GM19193 (cell line): ENCODE data around the gene MTA1.

Source experiments
- POLR2A ChIP-seq: IDR thresholded peaks from 4 replicates; pipeline ENCODE4 v1.6.1; 2011; ENCODE audit not compliant: insufficient read depth, insufficient read length; ENCODE audit errors: extremely low read depth

The MTA1 gene

DNA sequence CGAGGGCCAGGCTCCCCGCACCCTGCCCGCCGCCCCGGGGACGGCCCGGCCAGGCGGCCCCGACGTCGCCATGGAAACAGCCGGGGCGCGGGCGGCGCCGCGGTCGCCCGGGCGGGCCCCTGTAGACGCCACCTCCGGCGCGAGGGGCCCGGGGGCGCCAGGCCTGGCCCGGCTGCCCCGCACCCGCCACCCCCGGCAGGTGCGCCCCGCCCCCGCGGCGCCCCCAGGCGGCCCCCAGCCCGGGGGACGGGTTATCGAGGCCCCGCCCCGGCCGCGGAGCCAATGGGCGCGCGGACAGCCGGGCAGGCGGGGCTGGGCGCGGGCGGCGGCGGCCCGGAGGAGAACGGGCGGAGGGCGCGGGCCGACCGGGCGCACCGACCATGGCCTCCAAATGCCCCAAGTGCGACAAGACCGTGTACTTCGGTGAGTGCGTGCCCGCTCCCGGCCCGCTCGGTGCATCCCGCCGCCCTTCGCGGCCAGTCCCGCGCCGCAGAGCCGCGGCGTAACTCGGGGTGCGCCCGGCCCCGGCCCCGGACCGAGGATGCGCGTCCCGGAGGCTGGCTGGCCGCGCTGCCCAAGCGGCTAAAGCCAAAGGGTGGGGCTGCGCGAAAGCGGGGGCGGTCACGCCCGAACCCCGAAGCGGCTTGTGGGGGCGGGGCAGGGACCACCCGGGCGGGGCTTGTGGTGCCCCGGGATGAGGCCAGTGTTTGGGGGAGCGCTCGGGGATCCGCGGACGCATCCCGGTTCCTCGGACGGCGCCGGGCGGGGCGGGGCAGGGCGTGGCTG lies 55.0 kb downstream of the MTA1 start, which contains the start of gene CRIP2:
Gene CRIP2 (plus strand): TSS at position 339 of the 786 bp plus-strand sequence. CDS start 42 bp downstream, at position 381.
- no peak for TF ChIP-seq POLR2A

- no peak for TF ChIP-seq POLR2A
Measured at GRCh38 chr14:105475269-105476096, 55.9 kb downstream of the MTA1 start.

- no peak for TF ChIP-seq POLR2A
Measured at GRCh38 chr14:105476097-105476830, 56.6 kb downstream of the MTA1 start.

GRCh38 chr14:105476831-105477659 lies 57.4 kb downstream of the MTA1 start:
- TF ChIP-seq POLR2A = no peak

- no peak for TF ChIP-seq POLR2A
Measured at GRCh38 chr14:105477660-105478397, 58.2 kb downstream of the MTA1 start.

- TF ChIP-seq POLR2A = no peak
Measured at GRCh38 chr14:105478398-105479251, 59.0 kb downstream of the MTA1 start.

- TF ChIP-seq POLR2A = no peak
Measured at GRCh38 chr14:105479431-105480158, 60.0 kb downstream of the MTA1 start.

DNA sequence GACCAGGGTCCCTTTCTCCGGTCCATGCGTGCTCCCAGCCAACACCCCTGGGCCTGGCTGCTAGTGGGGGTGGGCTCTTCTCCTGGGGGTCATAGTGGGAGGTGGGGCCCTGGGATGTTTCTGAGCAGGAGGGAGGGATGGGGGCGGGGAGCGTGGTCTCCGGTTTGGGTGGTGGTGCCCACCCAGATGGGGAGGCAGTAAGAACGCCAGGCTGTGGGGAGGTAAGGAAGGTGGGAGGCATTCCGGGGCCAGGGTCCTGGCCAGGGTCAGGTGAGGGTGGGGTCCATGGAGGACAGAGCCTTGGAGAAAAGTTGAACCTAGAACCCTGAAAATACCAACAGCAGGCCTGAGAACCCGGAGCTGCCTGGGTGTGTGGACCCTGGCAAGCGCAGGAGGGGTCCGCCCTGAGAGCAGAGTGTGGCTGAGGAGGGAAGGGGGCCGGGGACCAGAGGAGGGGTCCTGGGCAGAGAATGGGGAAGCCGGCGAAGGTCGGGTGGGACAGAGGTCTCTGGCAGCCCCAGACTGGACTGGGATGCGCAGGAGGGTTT lies 60.6 kb downstream of the MTA1 start:
- TF ChIP-seq POLR2A = no peak

DNA sequence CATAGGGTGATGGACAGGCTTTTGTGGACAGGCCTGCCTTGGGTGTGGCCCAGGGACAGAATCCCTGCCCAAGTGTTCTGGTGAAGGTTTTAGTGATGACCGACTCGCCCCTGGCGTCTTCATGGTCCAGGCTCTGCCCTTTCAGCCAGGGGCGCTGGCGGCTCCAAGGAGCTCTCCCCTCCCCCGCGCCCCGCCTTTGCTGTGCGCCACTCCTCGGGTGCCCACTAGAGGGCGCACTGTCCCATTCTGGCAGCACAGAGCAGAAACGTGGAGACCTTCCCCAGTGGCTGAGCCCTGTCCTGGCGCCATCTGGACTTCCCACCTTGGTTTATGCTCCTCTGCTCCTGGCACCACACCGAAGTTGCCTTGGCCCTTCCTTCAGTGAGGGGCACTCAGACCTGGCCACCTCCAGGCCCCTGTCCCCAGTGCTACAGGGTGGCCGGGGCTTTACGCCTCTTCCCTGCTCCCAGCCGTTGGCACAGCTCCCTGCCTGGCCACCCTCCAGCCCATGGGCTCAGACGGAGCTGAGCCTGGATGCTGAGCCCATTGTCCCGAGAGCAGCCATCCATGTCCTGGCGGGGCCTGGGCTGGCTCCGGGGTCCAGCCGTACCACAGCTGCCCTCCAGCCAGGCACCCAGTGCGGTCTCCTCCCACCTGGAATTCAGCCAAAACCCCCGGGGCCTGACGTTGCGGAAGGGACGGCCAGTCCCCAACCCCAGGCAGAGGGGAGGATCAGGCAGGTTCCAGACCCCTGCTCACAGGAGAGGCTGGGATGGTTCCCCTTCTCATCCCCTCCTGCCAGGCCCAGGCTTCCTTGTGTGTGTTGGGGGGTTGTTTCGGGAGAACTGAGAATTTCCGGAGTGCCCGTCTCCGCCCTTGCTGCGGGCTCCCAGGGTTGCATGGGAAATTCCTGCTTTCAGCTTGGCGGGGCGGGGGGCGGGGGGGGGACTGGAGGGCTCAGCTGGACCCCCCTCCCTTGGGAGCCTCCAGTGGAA lies 61.5 kb downstream of the MTA1 start:
- TF ChIP-seq POLR2A = no peak

DNA sequence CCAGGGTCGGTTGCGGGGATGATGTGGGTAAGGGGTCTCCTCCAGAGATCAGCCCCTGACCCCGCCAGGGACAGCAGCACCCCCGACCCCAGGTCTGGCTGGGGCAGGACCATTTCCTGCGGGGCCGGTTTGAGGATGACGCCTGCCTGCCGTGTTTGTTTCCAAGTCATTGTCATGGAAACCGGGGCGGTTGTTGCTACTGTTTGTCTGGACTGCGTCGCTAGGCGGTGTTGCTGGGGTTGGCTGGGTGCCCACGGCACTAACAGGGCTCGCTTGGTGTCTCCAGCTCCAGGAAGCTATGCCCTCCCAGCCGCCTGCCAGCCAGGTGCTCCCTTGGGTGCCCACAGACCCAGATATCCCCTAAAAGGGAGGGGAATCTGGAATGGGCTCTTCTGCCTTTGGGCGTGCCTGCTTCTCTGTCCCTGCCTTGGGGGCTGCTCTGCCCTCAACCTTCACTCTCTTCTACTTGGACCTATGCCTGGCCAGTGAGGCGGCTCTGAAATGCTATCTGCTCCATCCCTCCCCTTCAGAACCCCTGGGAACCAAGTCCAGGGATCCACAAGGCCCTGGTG lies 62.3 kb downstream of the MTA1 start:
- no peak for TF ChIP-seq POLR2A
